T-cell (primary cell): Measurements from ENCODE around the gene ARMC5. TPM values are rescaled to one million over a fixed set of nuclear protein-coding genes. Genes with fewer than 3 reads are reported as not detected.

Experiments
- ATAC-seq, 4 experiments: fragments of 200-7000 bp in 3 of 4; fragments of 150-1000 bp in 1 of 4; cut with Tn5 transposase; replicated peaks in 1 of 4; 1 replicate in 3 of 4; 2 replicates in 1 of 4; pipeline ENCODE4 v1.10.0; 2021; ENCODE audit warnings: moderate library complexity in 3 of 4, mild to moderate bottlenecking in 2 of 4, moderate number of reproducible peaks in 1 of 4
- CTCF ChIA-PET, 2 donors: fragments of 300-600 bp; sonication (Branson Sonifier 250); formaldehyde crosslinking; loops; one replicate each; lab custom pipeline; 2022; ENCODE audit warnings: antibody characterized with exemption in 2 of 2; lab: Charles Lee
- POLR2A ChIA-PET, 2 donors: fragments of 300-600 bp; sonication (Branson Sonifier 250); formaldehyde crosslinking; loops; one replicate each; lab custom pipeline; 2022; ENCODE audit warnings: antibody characterized with exemption in 2 of 2; lab: Charles Lee
- DNase-seq, 35 experiments: peaks; one replicate each; pipeline versions ENCODE4 v3.0.0 to v3.0.0-alpha.2; 2013 to 2023
- H3K27ac ChIP-seq: one replicate; pipeline ENCODE4 v1.5.1; 2013; ENCODE audit warnings: low read length
- H3K27me3 ChIP-seq, 2 experiments: replicated peaks in 1 of 2; 1 replicate in 1 of 2; 2 replicates in 1 of 2; pipeline versions ENCODE4 v1.6.1 to v1.7.0; 2013; ENCODE audit warnings: low read length in 1 of 2, mixed read lengths in 1 of 2; ENCODE audit not compliant: control insufficient read depth in 2 of 2, insufficient read depth in 2 of 2; ENCODE audit errors: extremely low read depth in 1 of 2
- H3K36me3 ChIP-seq, 2 donors: 1 replicate in 1 of 2; 2 replicates in 1 of 2; pipeline versions ENCODE4 v1.6.1 to v1.7.0; 2013; ENCODE audit warnings: low read length in 1 of 2; ENCODE audit not compliant: control insufficient read depth in 2 of 2, insufficient read depth in 1 of 2; ENCODE audit errors: extremely low read depth in 1 of 2
- H3K4me1 ChIP-seq, 2 experiments: 1 replicate in 1 of 2; 2 replicates in 1 of 2; pipeline versions ENCODE4 v1.6.1 to v1.7.0; 2013; ENCODE audit warnings: low read length in 2 of 2, mixed read lengths in 1 of 2; ENCODE audit not compliant: insufficient read depth in 2 of 2, control insufficient read depth in 1 of 2; ENCODE audit errors: extremely low read depth in 1 of 2
- H3K4me3 ChIP-seq, 2 donors: 1 replicate in 1 of 2; 2 replicates in 1 of 2; pipeline versions ENCODE4 v1.5.1 to v1.7.0; 2013; ENCODE audit warnings: mild to moderate bottlenecking in 2 of 2, low read length in 1 of 2, moderate library complexity in 1 of 2; ENCODE audit not compliant: control insufficient read depth in 1 of 2; ENCODE audit errors: extremely low read depth in 1 of 2
- H3K9me3 ChIP-seq: 2 replicates; pipeline ENCODE4 v1.7.0; 2013
- H3K27ac Mint-ChIP-seq, 2 donors: one replicate each; pipeline ENCODE4 v1.8.0; 2020 to 2021; ENCODE audit warnings: mild to moderate bottlenecking in 2 of 2, mixed read lengths in 2 of 2
- H3K27me3 Mint-ChIP-seq, 2 donors: one replicate each; pipeline ENCODE4 v1.8.0; 2021 to 2022; ENCODE audit warnings: mixed read lengths in 2 of 2
- H3K36me3 Mint-ChIP-seq: one replicate; pipeline ENCODE4 v1.8.0; 2021; ENCODE audit warnings: mixed read lengths
- H3K4me1 Mint-ChIP-seq, 3 donors: one replicate each; pipeline ENCODE4 v1.8.0; 2020 to 2022; ENCODE audit warnings: mixed read lengths in 3 of 3, mild to moderate bottlenecking in 1 of 3
- H3K4me3 Mint-ChIP-seq, 3 donors: one replicate each; pipeline ENCODE4 v1.8.0; 2020 to 2022; ENCODE audit warnings: mild to moderate bottlenecking in 3 of 3, mixed read lengths in 3 of 3, moderate library complexity in 3 of 3
- H3K9me3 Mint-ChIP-seq, 3 donors: one replicate each; pipeline ENCODE4 v1.8.0; 2020 to 2022; ENCODE audit warnings: mixed read lengths in 3 of 3
- WGBS: methylation state at CpG from one replicate; pipeline ENCODE4 v1.1.5; 2013; ENCODE audit warnings: missing lambda C conversion rate; ENCODE audit not compliant: insufficient coverage; 5-methylcytosine and 5-hydroxymethylcytosine counted together
- total RNA-seq, 35 experiments: library from RNA in 6 of 35; stranded (reverse) in 6 of 35; fragments of 120-200 nt in 1 of 35; gene quantifications; one replicate each; pipeline versions ENCODE4 v1.2.1 to v1.2.4 and lab custom pipeline; 2013 to 2026

ARMC5 gene
- total RNA-seq, 5 donors from 2014 or later (not counting 1 experiment from before 2014, with no cell fraction given), result 9.3 to 16.6 (median 10.2) TPM

DNA sequence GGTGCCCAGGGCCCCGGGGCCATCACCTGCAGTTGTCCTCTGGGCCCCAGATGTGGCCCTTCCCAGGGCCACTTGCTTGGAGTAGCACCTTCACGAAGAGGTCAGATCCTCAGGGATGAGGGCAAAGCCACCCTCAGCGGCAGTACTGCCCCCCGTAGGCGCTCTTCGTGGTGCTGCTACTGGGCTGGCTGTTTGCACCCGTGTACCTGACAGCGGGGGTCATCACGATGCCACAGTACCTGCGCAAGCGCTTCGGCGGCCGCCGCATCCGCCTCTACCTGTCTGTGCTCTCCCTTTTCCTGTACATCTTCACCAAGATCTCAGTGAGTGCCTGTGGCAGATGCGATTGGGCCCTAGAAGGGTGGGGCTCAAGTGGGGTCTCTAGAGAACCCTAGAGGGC lies 26.3 kb downstream of the ARMC5 start:
- no peaks in the 10 kb centered on the region for H3K9me3 Mint-ChIP-seq
- Histone ChIP-seq H3K27ac (no peak overlapping the region), H3K27me3 (peaks cover 0 to 17% of the 10 kb centered on the region in 2 experiments), H3K4me3 (no peak overlapping the region), H3K9me3 (no peaks in the 10 kb centered on the region), H3K36me3 (peaks cover 0 to 2% of the 10 kb centered on the region in 2 donors), H3K4me1 (peaks cover 4 to 24% of the 10 kb centered on the region in 2 experiments)
- H3K4me1 Mint-ChIP-seq, result peaks cover 10 to 19% (median 15%) of the 10 kb centered on the region in 3 donors
- no peak for DNase-seq
- POLR2A ChIA-PET, result no interaction called here
- H3K4me3 Mint-ChIP-seq, result peak overlapping the region in 2 of 3 donors; percentile 90 to 92
- CTCF ChIA-PET, result no interaction called here
- no peak for ATAC-seq
- H3K27me3 Mint-ChIP-seq, result no peaks in the 10 kb centered on the region
- H3K27ac Mint-ChIP-seq, result no peak overlapping the region
- 93% methylated on average over 9 of the region's 17 CpGs for WGBS
- no peaks in the 10 kb centered on the region for H3K36me3 Mint-ChIP-seq

- Mint-ChIP-seq H3K36me3 (no peaks in the 10 kb centered on the region), H3K4me3 (peak overlapping the region; percentile 34 to 92 (median 90))
- 98% methylated on average over 5 of the region's 5 CpGs for WGBS
These were observed 26.7 kb downstream of the ARMC5 start for GRCh38 chr16:31486045-31486444.

DNA sequence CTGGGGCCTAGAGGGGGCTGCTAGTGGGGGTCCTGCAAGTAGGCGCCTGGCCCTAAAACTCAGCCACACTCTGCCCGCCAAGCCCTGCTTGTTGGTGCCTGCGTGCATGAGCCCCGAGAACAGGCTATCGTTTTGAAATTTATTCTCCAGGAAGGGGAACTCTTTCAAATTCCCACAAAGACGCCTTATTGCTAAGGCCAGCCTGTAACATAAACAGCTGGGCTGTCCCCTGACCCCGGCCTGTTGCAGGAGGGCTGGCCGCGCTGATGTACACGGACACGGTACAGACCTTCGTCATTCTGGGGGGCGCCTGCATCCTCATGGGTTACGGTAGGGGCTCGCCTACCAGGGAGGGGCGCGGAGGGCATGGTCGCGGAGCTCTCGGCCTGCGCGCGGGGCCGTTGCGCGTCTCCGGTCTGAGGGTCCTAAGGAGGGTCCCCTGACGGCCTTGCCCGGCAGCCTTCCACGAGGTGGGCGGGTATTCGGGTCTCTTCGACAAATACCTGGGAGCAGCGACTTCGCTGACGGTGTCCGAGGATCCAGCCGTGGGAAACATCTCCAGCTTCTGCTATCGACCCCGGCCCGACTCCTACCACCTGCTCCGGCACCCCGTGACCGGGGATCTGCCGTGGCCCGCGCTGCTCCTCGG lies 27.9 kb downstream of the ARMC5 start:
- Mint-ChIP-seq H3K4me3 (peak overlapping the region; percentile 88 to 92 (median 90)), H3K4me1 (peaks cover 10 to 19% (median 15%) of the 10 kb centered on the region in 3 donors), H3K36me3 (peaks cover under 1% of the 10 kb centered on the region), H3K9me3 (no peaks in the 10 kb centered on the region), H3K27ac (peak overlapping the region; percentile 83 to 91), H3K27me3 (no peaks in the 10 kb centered on the region)
- Histone ChIP-seq H3K9me3 (no peaks in the 10 kb centered on the region), H3K27me3 (peaks cover 0 to 17% of the 10 kb centered on the region in 2 experiments), H3K4me3 (peak overlapping the region; percentile 65 to 73), H3K27ac (peak overlapping the region; percentile 49), H3K4me1 (peaks cover 4 to 24% of the 10 kb centered on the region in 2 experiments), H3K36me3 (peaks cover 0 to 2% of the 10 kb centered on the region in 2 donors)
- ATAC-seq, result no peak
- WGBS, result 5% methylated on average over 46 of the region's 48 CpGs
- POLR2A ChIA-PET, result no interaction called here
- CTCF ChIA-PET, result interaction anchor here in 1 of 2 donors (0.5 kb wide), 1 partner anchor 1394 kb away, joined by 3 read pairs; no protein-coding TSS in a partner anchor
- no peak for DNase-seq

More at GRCh38 chr16:31486045-31486444, 26.7 kb downstream of the ARMC5 start:
- Mint-ChIP-seq H3K27me3 (no peaks in the 10 kb centered on the region), H3K9me3 (no peaks in the 10 kb centered on the region), H3K27ac (no peak overlapping the region), H3K4me1 (peaks cover 10 to 19% (median 15%) of the 10 kb centered on the region in 3 donors)
- ChIA-PET POLR2A (no interaction called here), CTCF (no interaction called here)
- H3K36me3 ChIP-seq, result peaks cover 0 to 2% of the 10 kb centered on the region in 2 donors
- H3K9me3 ChIP-seq, result no peaks in the 10 kb centered on the region
- DNase-seq (no peak), ATAC-seq (no peak)
- H3K27me3 ChIP-seq, result peaks cover 0 to 17% of the 10 kb centered on the region in 2 experiments
- H3K4me3 ChIP-seq, result no peak overlapping the region
- no peak overlapping the region for H3K27ac ChIP-seq
- H3K4me1 ChIP-seq, result peaks cover 4 to 24% of the 10 kb centered on the region in 2 experiments

DNA sequence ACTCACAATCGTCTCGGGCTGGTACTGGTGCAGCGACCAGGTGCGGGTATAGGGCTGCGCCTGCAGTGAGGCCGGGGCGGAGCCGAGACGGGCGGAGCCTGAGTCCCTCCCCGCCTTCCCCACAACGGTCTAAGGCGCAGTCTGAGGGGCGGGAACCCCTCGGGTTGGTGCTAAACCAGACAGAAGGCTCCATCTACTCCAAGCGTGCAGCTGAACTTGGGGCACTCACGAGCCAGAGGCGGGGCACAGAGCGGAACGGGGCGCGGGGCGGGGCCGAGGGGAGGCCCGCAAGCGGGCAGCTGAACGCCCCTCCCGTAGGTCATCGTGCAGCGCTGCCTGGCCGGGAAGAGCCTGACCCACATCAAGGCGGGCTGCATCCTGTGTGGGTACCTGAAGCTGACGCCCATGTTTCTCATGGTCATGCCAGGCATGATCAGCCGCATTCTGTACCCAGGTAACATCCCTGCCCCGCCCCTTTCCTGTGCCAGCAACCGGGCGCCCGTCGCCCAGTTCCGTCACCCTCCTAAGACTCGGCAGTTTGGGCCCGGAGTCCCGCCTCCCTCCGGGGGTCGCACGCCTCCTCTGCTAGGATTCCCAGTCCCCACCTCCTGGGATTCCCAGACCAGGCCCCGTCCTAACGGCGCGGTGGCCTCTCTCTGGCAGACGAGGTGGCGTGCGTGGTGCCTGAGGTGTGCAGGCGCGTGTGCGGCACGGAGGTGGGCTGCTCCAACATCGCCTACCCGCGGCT lies 28.6 kb downstream of the ARMC5 start:
- no peaks in the 10 kb centered on the region for H3K9me3 ChIP-seq
- Mint-ChIP-seq H3K4me3 (peak overlapping the region; percentile 88 to 92 (median 90)), H3K36me3 (peaks cover 3% of the 10 kb centered on the region), H3K9me3 (no peaks in the 10 kb centered on the region), H3K27ac (peak overlapping the region; percentile 83 to 91), H3K27me3 (no peaks in the 10 kb centered on the region), H3K4me1 (peaks cover 10 to 19% (median 15%) of the 10 kb centered on the region in 3 donors)
- peaks cover 2 to 7% of the 10 kb centered on the region in 2 donors for H3K36me3 ChIP-seq
- H3K4me3 ChIP-seq, result peak overlapping the region; percentile 65 to 73
- ATAC-seq (peak; percentile 84 to 90 (median 88)), DNase-seq (peak; percentile 57 to 86 (median 68))
- peaks cover 0 to 17% of the 10 kb centered on the region in 2 experiments for H3K27me3 ChIP-seq
- peak overlapping the region; percentile 49 for H3K27ac ChIP-seq
- CTCF ChIA-PET, result interaction anchor here in 1 of 2 donors (0.5 to 0.6 kb wide), 2 partner anchors 29 to 1395 kb away, joined by 3 read pairs; partner anchors contain the start of gene ARMC5
- POLR2A ChIA-PET, result no interaction called here
- 2% methylated on average over 58 of the region's 60 CpGs for WGBS
- H3K4me1 ChIP-seq, result peaks cover 4 to 24% of the 10 kb centered on the region in 2 experiments

GRCh38 chr16:31488468-31489297 lies 29.4 kb downstream of the ARMC5 start:
- Histone ChIP-seq H3K9me3 (no peaks in the 10 kb centered on the region), H3K36me3 (peaks cover 9 to 11% of the 10 kb centered on the region in 2 donors), H3K27me3 (peaks cover 0 to 17% of the 10 kb centered on the region in 2 experiments), H3K27ac (peak overlapping the region; percentile 49), H3K4me1 (peaks cover 4 to 24% of the 10 kb centered on the region in 2 experiments), H3K4me3 (peak overlapping the region in 1 of 2 donors; percentile 65)
- H3K27ac Mint-ChIP-seq, result peak overlapping the region in 1 of 2 donors; percentile 39
- no peak for ATAC-seq
- peaks cover 10% of the 10 kb centered on the region for H3K36me3 Mint-ChIP-seq
- H3K27me3 Mint-ChIP-seq, result no peaks in the 10 kb centered on the region
- ChIA-PET CTCF (interaction anchor here in 1 of 2 donors (0.6 kb wide), 1 partner anchor 29 kb away, joined by 3 read pairs; the partner anchor contains the start of gene ARMC5), POLR2A (no interaction called here)
- peaks cover 10 to 19% (median 15%) of the 10 kb centered on the region in 3 donors for H3K4me1 Mint-ChIP-seq
- peak overlapping the region; percentile 88 to 92 (median 90) for H3K4me3 Mint-ChIP-seq
- peak in 1 of 35 experiments; percentile 36 for DNase-seq
- 80% methylated on average over 73 of the region's 77 CpGs for WGBS
- no peaks in the 10 kb centered on the region for H3K9me3 Mint-ChIP-seq
